Germinal center (tissue), 1 donor: Measurements from ENCODE around the gene CFAP97D2.
"Not testable (repeated sequence)": the region's sequence is repeated elsewhere in the genome, so short reads cannot be mapped to it uniquely, and the experiment has no call there.

Source experiments
- DNase-seq: peaks from one replicate; pipeline ENCODE4 v3.0.0; 2012; ENCODE audit warnings: mixed read lengths, low spot score

CFAP97D2 gene

GRCh38 chr13:114158869-114159666 lies 20.0 kb upstream of the CFAP97D2 start:
- DNase-seq, result not testable (repeated sequence)

- no peak for DNase-seq
Observed at GRCh38 chr13:114161028-114161556, 18.0 kb upstream of the CFAP97D2 start.

- DNase-seq, result no peak
Observed at GRCh38 chr13:114161644-114162532, 17.2 kb upstream of the CFAP97D2 start.

GRCh38 chr13:114162533-114162922 lies 16.5 kb upstream of the CFAP97D2 start:
- DNase-seq, result no peak

- DNase-seq, result no peak
Observed at GRCh38 chr13:114164053-114164452, 15.0 kb upstream of the CFAP97D2 start.

GRCh38 chr13:114164681-114165429 lies 14.2 kb upstream of the CFAP97D2 start:
- no peak for DNase-seq

- DNase-seq, result no peak
Observed at GRCh38 chr13:114166381-114167131, 12.5 kb upstream of the CFAP97D2 start.

GRCh38 chr13:114167426-114167825 lies 11.6 kb upstream of the CFAP97D2 start:
- DNase-seq, result no peak

- DNase-seq, result no peak
Observed at GRCh38 chr13:114167885-114168284, 11.2 kb upstream of the CFAP97D2 start.

GRCh38 chr13:114173272-114173671 lies 5.8 kb upstream of the CFAP97D2 start:
- DNase-seq, result no peak

- DNase-seq, result no peak
Observed at GRCh38 chr13:114173745-114174144, 5.3 kb upstream of the CFAP97D2 start.

- no peak for DNase-seq
Observed at GRCh38 chr13:114174529-114174961, 4.5 kb upstream of the CFAP97D2 start.

- DNase-seq, result not testable (repeated sequence)
Observed at GRCh38 chr13:114176359-114176902, 2.6 kb upstream of the CFAP97D2 start.

- no peak for DNase-seq
Observed at GRCh38 chr13:114177245-114178010, 1.6 kb upstream of the CFAP97D2 start.

- DNase-seq, result no peak
Observed at GRCh38 chr13:114185182-114185971, 6.3 kb downstream of the CFAP97D2 start.

GRCh38 chr13:114194853-114195252 lies 15.8 kb downstream of the CFAP97D2 start:
- no peak for DNase-seq

GRCh38 chr13:114196629-114197028 lies 17.6 kb downstream of the CFAP97D2 start:
- no peak for DNase-seq

- no peak for DNase-seq
Observed at GRCh38 chr13:114198556-114198955, 19.5 kb downstream of the CFAP97D2 start.

- not testable (repeated sequence) for DNase-seq
Observed at GRCh38 chr13:114199526-114199925, 20.5 kb downstream of the CFAP97D2 start.
